ENCODE results near the gene DAD1. TPM values are rescaled to one million over a fixed set of nuclear protein-coding genes. Genes with fewer than 3 reads are reported as not detected.
"Not testable (repeated sequence)": the region's sequence is repeated elsewhere in the genome, so short reads cannot be mapped to it uniquely, and the experiment has no call there.

Gene DAD1
- total RNA-seq, 1 donor from 2014 or later = 244 TPM

DNA sequence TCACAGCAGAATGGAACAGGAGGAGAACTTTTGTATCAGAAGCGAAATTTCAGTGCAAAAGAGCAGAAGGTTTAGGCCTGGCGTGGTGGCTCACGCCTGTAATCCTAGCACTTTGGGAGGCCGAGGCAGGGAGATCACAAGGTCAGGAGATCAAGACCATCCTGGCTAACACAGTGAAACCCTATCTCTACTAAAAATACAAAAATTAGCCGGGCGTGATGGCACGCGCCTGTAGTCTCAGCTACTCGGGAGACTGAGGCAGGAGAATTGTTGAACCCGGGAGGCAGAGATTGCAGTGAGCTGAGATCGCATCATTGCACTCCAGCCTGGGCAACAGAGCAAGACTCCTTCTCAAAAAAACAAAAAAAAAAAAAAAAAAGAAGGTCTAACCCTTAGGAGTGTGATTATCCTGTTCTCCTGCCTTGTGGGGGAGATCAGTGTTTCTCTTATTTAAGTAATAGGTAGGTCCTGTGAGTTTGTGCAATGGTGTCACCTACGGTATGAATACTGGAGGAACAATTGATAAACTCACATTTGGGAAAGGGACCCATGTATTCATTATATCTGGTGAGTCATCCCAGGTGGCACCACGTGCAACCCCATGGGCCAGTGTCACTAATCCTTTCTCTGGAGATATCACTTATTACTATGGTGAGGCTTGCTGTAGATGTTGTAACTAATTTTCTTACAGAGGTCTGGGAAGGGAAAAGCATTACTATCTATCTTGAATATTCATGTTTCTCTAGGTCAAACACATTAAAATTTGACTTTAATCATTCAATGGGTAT, 45.3 kb downstream of the DAD1 start:
- H3K36me3 ChIP-seq (ENCODE audit: control insufficient read depth in 3 of 3, insufficient read depth in 3 of 3, low read length in 3 of 3); H3K9ac ChIP-seq (ENCODE audit: low read depth in 1 of 3, low read length in 3 of 3); H3K4me3 ChIP-seq (ENCODE audit: low read length in 3 of 3); H3K27me3 ChIP-seq (ENCODE audit: control insufficient read depth in 3 of 3, insufficient read depth in 3 of 3, low read length in 3 of 3); H3K27ac ChIP-seq (ENCODE audit: low read depth, low read length); H3K9me3 ChIP-seq (ENCODE audit: control insufficient read depth in 3 of 3, low read length in 3 of 3): not testable (repeated sequence)
- peaks cover 17 to 19% (median 18%) of the 10 kb centered on the region in 3 donors for H3K4me1 ChIP-seq (ENCODE audit: control insufficient read depth in 3 of 3, insufficient read depth in 3 of 3, low read length in 3 of 3)

DNA sequence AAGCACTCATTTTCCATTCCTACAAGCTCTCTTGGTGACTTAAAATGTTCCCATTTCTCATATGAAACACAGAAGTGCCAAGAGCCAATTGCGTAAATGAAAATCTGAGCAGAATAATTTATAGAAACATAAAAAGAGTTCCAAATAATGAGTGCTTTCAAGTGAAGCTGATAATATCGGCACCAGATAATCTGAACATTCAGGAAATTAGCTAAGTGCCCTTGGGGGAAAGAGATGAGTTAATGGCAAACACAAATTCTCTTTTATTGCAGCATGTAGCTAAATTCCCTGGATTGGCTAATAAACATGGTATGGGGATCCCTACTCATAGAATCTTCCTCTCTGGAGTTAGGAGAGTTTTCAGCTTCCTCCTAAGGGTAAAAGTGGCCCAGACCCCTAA, 46.7 kb downstream of the DAD1 start:
- Histone ChIP-seq H3K9ac (ENCODE audit: low read depth in 1 of 3, low read length in 3 of 3) (no peak overlapping the region), H3K27ac (ENCODE audit: low read depth, low read length) (no peak overlapping the region), H3K4me1 (ENCODE audit: control insufficient read depth in 3 of 3, insufficient read depth in 3 of 3, low read length in 3 of 3) (peaks cover 16 to 19% (median 16%) of the 10 kb centered on the region in 3 donors)

DNA sequence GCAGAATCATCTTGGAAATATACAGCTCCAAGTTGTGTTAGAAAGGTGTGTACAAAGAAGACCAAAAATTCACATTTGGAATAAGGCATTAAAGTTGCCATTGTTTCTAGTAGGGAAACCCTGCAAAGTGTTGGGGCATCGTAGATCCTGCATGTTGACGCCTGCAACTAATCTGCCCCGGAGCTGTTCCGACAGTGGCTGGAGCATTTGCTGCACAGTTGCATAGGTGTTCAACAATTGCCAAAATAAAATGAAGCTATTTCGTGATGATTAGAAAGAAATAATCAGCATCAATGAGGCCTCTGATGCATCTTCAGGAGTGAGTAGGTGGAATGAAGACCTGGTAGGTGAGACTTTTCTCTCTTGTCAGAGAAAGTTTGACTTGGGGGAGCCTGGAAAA, 47.3 kb downstream of the DAD1 start:
- no peaks in the 10 kb centered on the region for H3K36me3 ChIP-seq (ENCODE audit: control insufficient read depth in 3 of 3, insufficient read depth in 3 of 3, low read length in 3 of 3)
- H3K27me3 ChIP-seq (ENCODE audit: control insufficient read depth in 3 of 3, insufficient read depth in 3 of 3, low read length in 3 of 3) = no peaks in the 10 kb centered on the region
- H3K4me1 ChIP-seq (ENCODE audit: control insufficient read depth in 3 of 3, insufficient read depth in 3 of 3, low read length in 3 of 3) = peaks cover 10 to 19% (median 13%) of the 10 kb centered on the region in 3 donors
- H3K4me3 ChIP-seq (ENCODE audit: low read length in 3 of 3) = no peak overlapping the region
- no peaks in the 10 kb centered on the region for H3K9me3 ChIP-seq (ENCODE audit: control insufficient read depth in 3 of 3, low read length in 3 of 3)
- H3K27ac ChIP-seq (ENCODE audit: low read depth, low read length) = no peak overlapping the region
- H3K9ac ChIP-seq (ENCODE audit: low read depth in 1 of 3, low read length in 3 of 3) = no peak overlapping the region

More for the DNA sequence above, 46.7 kb downstream of the DAD1 start:
- H3K27me3 ChIP-seq (ENCODE audit: control insufficient read depth in 3 of 3, insufficient read depth in 3 of 3, low read length in 3 of 3) = no peaks in the 10 kb centered on the region
- no peaks in the 10 kb centered on the region for H3K36me3 ChIP-seq (ENCODE audit: control insufficient read depth in 3 of 3, insufficient read depth in 3 of 3, low read length in 3 of 3)
- no peak overlapping the region for H3K4me3 ChIP-seq (ENCODE audit: low read length in 3 of 3)
- no peaks in the 10 kb centered on the region for H3K9me3 ChIP-seq (ENCODE audit: control insufficient read depth in 3 of 3, low read length in 3 of 3)

DNA sequence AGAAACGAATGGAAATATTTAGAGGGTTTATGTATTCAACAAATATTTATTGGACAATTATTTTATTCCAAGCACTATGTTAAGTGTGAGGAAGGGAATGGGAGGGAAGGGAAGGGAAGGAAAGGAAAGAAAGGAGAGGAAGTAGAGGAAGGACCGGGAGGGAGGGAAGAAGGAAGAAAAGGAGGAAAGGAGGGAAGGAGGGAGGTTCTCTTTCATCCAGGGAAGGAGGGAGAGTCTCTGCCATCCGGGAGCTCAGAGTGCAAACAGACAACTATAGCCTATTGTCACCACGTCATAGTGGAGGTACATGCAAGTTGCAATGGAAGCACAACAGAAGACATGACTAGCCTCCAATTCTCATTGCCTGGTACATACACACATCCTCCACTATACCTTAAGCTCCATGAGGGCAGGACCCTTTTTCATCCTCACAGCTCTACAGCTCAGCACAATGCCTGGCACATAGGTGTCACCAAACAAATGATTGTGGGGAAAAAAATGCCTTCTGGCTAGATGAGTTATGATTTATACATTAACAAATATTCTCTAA, 48.1 kb downstream of the DAD1 start:
- no peaks in the 10 kb centered on the region for H3K36me3 ChIP-seq (ENCODE audit: control insufficient read depth in 3 of 3, insufficient read depth in 3 of 3, low read length in 3 of 3)
- no peaks in the 10 kb centered on the region for H3K27me3 ChIP-seq (ENCODE audit: control insufficient read depth in 3 of 3, insufficient read depth in 3 of 3, low read length in 3 of 3)
- H3K4me1 ChIP-seq (ENCODE audit: control insufficient read depth in 3 of 3, insufficient read depth in 3 of 3, low read length in 3 of 3) = peaks cover 5 to 17% (median 6%) of the 10 kb centered on the region in 3 donors
- H3K9ac ChIP-seq (ENCODE audit: low read depth in 1 of 3, low read length in 3 of 3) = no peak overlapping the region
- H3K27ac ChIP-seq (ENCODE audit: low read depth, low read length) = no peak overlapping the region
- H3K4me3 ChIP-seq (ENCODE audit: low read length in 3 of 3) = no peak overlapping the region
- H3K9me3 ChIP-seq (ENCODE audit: control insufficient read depth in 3 of 3, low read length in 3 of 3) = no peaks in the 10 kb centered on the region

DNA sequence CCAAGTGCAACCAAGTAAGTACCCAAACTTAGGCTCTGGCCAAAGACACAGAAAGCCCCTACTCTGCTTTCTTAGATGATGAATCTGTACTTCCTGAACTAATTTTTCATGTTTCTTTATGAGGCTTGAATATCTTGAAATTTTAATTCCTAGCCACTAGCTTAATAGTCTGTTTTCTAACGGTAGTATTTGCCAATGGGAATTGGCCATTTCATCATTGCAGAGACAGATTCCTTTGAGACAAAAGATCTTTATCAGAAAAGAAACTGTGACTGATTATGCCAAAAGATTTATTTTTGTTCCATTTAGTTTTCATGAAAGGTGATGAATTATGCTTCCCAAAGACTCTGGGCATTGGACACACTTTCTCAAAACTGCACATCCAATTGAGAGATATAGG, 48.7 kb downstream of the DAD1 start:
- no peak overlapping the region for H3K27ac ChIP-seq (ENCODE audit: low read depth, low read length)
- no peaks in the 10 kb centered on the region for H3K36me3 ChIP-seq (ENCODE audit: control insufficient read depth in 3 of 3, insufficient read depth in 3 of 3, low read length in 3 of 3)
- no peak overlapping the region for H3K4me3 ChIP-seq (ENCODE audit: low read length in 3 of 3)
- H3K9ac ChIP-seq (ENCODE audit: low read depth in 1 of 3, low read length in 3 of 3) = no peak overlapping the region
- peaks cover 3 to 17% (median 4%) of the 10 kb centered on the region in 3 donors for H3K4me1 ChIP-seq (ENCODE audit: control insufficient read depth in 3 of 3, insufficient read depth in 3 of 3, low read length in 3 of 3)
- H3K27me3 ChIP-seq (ENCODE audit: control insufficient read depth in 3 of 3, insufficient read depth in 3 of 3, low read length in 3 of 3) = no peaks in the 10 kb centered on the region
- no peaks in the 10 kb centered on the region for H3K9me3 ChIP-seq (ENCODE audit: control insufficient read depth in 3 of 3, low read length in 3 of 3)

DNA sequence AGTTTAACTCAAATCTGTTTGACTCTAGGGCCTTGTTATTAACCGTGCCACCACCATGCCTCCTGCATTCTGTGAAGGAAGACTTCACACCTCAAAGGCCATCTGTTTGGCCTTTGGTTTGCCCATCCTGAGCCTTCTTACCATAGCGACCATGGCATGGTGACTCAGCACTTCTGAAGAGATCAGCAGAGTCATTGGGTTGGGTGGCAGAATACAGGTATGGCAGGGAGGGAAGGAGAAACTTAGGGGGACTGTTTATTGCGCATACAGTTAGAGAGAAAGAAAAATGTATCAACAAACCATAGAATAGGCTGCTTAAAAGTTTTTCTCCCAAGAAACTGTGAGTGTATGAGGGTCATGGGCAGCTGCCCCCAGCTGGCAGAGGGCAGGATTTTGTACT, 49.2 kb downstream of the DAD1 start:
- H3K36me3 ChIP-seq (ENCODE audit: control insufficient read depth in 3 of 3, insufficient read depth in 3 of 3, low read length in 3 of 3) = no peaks in the 10 kb centered on the region
- H3K4me3 ChIP-seq (ENCODE audit: low read length in 3 of 3) = no peak overlapping the region
- H3K4me1 ChIP-seq (ENCODE audit: control insufficient read depth in 3 of 3, insufficient read depth in 3 of 3, low read length in 3 of 3) = peaks cover 3 to 17% (median 4%) of the 10 kb centered on the region in 3 donors
- no peak overlapping the region for H3K9ac ChIP-seq (ENCODE audit: low read depth in 1 of 3, low read length in 3 of 3)
- no peaks in the 10 kb centered on the region for H3K27me3 ChIP-seq (ENCODE audit: control insufficient read depth in 3 of 3, insufficient read depth in 3 of 3, low read length in 3 of 3)
- no peaks in the 10 kb centered on the region for H3K9me3 ChIP-seq (ENCODE audit: control insufficient read depth in 3 of 3, low read length in 3 of 3)
- H3K27ac ChIP-seq (ENCODE audit: low read depth, low read length) = no peak overlapping the region

DNA sequence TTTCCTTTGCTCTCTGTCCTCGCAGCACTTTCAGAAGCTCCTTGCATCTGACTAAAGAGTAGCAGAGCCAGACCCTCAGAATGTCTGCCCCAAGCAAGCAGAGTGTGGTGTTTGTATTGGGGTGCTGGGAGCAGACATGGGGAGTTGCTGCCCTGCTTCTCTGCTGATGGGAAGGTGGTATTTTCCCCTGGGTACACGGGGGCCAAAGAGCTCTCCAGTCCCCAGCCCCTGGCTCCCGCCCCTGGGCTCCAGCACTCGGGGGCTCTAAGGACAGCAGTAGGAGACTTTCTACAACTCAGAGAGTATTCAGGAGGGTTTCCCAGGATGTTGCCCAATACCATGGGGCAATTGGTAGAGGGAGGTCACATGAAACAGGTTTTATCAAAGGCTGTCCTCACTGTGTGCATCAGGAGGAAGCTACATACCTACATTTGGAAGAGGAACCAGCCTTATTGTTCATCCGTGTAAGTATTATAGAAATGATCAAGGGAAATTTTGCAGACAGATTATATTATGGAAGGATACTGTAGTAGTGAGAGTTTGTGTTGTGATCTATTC, 50.3 kb downstream of the DAD1 start:
- Histone ChIP-seq H3K27ac (ENCODE audit: low read depth, low read length) (no peak overlapping the region), H3K27me3 (ENCODE audit: control insufficient read depth in 3 of 3, insufficient read depth in 3 of 3, low read length in 3 of 3) (no peaks in the 10 kb centered on the region), H3K4me1 (ENCODE audit: control insufficient read depth in 3 of 3, insufficient read depth in 3 of 3, low read length in 3 of 3) (peaks cover 3 to 17% (median 4%) of the 10 kb centered on the region in 3 donors), H3K36me3 (ENCODE audit: control insufficient read depth in 3 of 3, insufficient read depth in 3 of 3, low read length in 3 of 3) (no peaks in the 10 kb centered on the region), H3K9ac (ENCODE audit: low read depth in 1 of 3, low read length in 3 of 3) (no peak overlapping the region), H3K4me3 (ENCODE audit: low read length in 3 of 3) (no peak overlapping the region), H3K9me3 (ENCODE audit: control insufficient read depth in 3 of 3, low read length in 3 of 3) (no peaks in the 10 kb centered on the region)

DNA sequence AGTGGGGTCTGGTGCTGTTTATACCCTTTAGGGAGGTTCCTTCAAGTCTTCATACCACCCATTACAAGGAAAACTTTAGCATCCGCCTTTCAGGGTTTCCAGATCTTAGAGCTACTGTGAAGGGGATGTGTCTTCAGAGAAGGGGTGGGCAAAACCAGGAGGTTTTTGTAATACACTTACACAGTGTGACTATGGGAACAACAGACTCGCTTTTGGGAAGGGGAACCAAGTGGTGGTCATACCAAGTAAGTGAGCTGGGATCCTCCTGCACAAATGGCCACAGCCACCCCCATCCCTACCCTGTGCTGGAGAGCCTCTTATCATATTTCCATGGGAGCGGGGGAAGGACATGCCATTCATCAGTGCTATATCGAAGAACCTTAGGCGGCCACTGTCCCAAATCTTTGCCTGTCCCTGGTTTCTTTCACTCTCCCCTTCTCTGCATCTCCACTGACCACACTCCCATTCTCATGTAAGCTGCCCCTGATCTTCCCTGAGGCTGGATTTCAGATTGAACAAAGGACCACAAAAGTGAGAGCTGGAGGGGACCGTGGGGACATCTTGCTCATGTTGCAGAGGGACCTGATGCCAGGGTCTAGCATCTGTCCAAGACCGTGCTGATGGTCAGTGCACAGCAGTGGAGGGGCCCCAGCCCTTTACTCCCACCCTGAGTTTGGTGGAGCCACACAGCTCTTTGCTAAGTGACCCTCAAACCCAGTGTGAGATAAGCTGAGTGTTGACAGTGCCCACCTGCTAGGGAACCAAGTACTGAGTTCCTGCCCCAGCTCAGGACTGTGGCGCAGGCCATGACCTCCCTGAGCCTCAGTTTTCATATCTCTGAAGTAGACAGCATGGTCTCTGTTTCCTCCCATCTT, 51.4 kb downstream of the DAD1 start:
- Histone ChIP-seq H3K27me3 (ENCODE audit: control insufficient read depth in 3 of 3, insufficient read depth in 3 of 3, low read length in 3 of 3) (no peaks in the 10 kb centered on the region), H3K9me3 (ENCODE audit: control insufficient read depth in 3 of 3, low read length in 3 of 3) (no peaks in the 10 kb centered on the region), H3K4me3 (ENCODE audit: low read length in 3 of 3) (peak overlapping the region in 1 of 3 donors; percentile 7), H3K27ac (ENCODE audit: low read depth, low read length) (peak overlapping the region; percentile 31), H3K9ac (ENCODE audit: low read depth in 1 of 3, low read length in 3 of 3) (no peak overlapping the region), H3K4me1 (ENCODE audit: control insufficient read depth in 3 of 3, insufficient read depth in 3 of 3, low read length in 3 of 3) (peaks cover 3 to 17% (median 4%) of the 10 kb centered on the region in 3 donors), H3K36me3 (ENCODE audit: control insufficient read depth in 3 of 3, insufficient read depth in 3 of 3, low read length in 3 of 3) (no peaks in the 10 kb centered on the region)

DNA sequence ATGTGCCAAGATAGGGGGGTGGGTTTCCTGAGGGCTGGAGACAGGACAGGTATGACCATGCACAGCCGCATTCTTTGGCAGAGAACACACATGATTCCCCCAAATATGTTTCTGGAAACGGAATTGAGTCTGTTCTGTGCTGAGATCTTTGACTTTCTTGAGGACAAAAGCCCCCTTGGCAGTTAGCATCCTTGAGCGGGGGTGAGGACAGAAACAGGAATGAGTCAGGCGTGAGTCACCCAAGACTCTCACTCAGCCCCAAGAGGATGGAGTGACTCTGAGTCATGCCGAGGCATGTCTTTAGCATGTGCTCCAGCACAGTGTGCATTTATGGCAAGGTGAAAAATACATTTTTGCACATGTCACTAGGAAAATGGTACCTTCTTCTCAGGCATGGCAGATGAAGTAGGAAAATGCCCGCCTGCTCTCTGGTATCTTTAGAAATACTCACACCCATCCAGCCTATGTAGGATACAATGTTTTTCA, 52.1 kb downstream of the DAD1 start:
- Histone ChIP-seq H3K9me3 (ENCODE audit: control insufficient read depth in 3 of 3, low read length in 3 of 3) (no peaks in the 10 kb centered on the region), H3K36me3 (ENCODE audit: control insufficient read depth in 3 of 3, insufficient read depth in 3 of 3, low read length in 3 of 3) (no peaks in the 10 kb centered on the region), H3K4me1 (ENCODE audit: control insufficient read depth in 3 of 3, insufficient read depth in 3 of 3, low read length in 3 of 3) (peaks cover 3 to 17% (median 4%) of the 10 kb centered on the region in 3 donors), H3K4me3 (ENCODE audit: low read length in 3 of 3) (no peak overlapping the region), H3K9ac (ENCODE audit: low read depth in 1 of 3, low read length in 3 of 3) (no peak overlapping the region), H3K27me3 (ENCODE audit: control insufficient read depth in 3 of 3, insufficient read depth in 3 of 3, low read length in 3 of 3) (no peaks in the 10 kb centered on the region), H3K27ac (ENCODE audit: low read depth, low read length) (peak overlapping the region; percentile 31)
